T-cell (primary cell): ENCODE data around the gene SLC22A14. TPM values are rescaled to one million over a fixed set of nuclear protein-coding genes. Genes with fewer than 3 reads are reported as not detected.
A peak's percentile ranks its signal among the peaks of the same experiment; 100 is the strongest.

ENCODE experiments used
- ATAC-seq, 4 experiments: fragments of 200-7000 bp in 3 of 4; fragments of 150-1000 bp in 1 of 4; cut with Tn5 transposase; replicated peaks in 1 of 4; 1 replicate in 3 of 4; 2 replicates in 1 of 4; pipeline ENCODE4 v1.10.0; 2021; ENCODE audit warnings: moderate library complexity in 3 of 4, mild to moderate bottlenecking in 2 of 4, moderate number of reproducible peaks in 1 of 4
- CTCF ChIA-PET, 2 donors: fragments of 300-600 bp; sonication (Branson Sonifier 250); formaldehyde crosslinking; loops; one replicate each; lab custom pipeline; 2022; ENCODE audit warnings: antibody characterized with exemption in 2 of 2; lab: Charles Lee
- POLR2A ChIA-PET, 2 donors: fragments of 300-600 bp; sonication (Branson Sonifier 250); formaldehyde crosslinking; loops; one replicate each; lab custom pipeline; 2022; ENCODE audit warnings: antibody characterized with exemption in 2 of 2; lab: Charles Lee
- DNase-seq, 35 experiments: peaks; one replicate each; pipeline versions ENCODE4 v3.0.0 to v3.0.0-alpha.2; 2013 to 2023
- H3K27ac ChIP-seq: one replicate; pipeline ENCODE4 v1.5.1; 2013; ENCODE audit warnings: low read length
- H3K27me3 ChIP-seq, 2 experiments: replicated peaks in 1 of 2; 1 replicate in 1 of 2; 2 replicates in 1 of 2; pipeline versions ENCODE4 v1.6.1 to v1.7.0; 2013; ENCODE audit warnings: low read length in 1 of 2, mixed read lengths in 1 of 2; ENCODE audit not compliant: control insufficient read depth in 2 of 2, insufficient read depth in 2 of 2; ENCODE audit errors: extremely low read depth in 1 of 2
- H3K36me3 ChIP-seq, 2 donors: 1 replicate in 1 of 2; 2 replicates in 1 of 2; pipeline versions ENCODE4 v1.6.1 to v1.7.0; 2013; ENCODE audit warnings: low read length in 1 of 2; ENCODE audit not compliant: control insufficient read depth in 2 of 2, insufficient read depth in 1 of 2; ENCODE audit errors: extremely low read depth in 1 of 2
- H3K4me1 ChIP-seq, 2 experiments: 1 replicate in 1 of 2; 2 replicates in 1 of 2; pipeline versions ENCODE4 v1.6.1 to v1.7.0; 2013; ENCODE audit warnings: low read length in 2 of 2, mixed read lengths in 1 of 2; ENCODE audit not compliant: insufficient read depth in 2 of 2, control insufficient read depth in 1 of 2; ENCODE audit errors: extremely low read depth in 1 of 2
- H3K4me3 ChIP-seq, 2 donors: 1 replicate in 1 of 2; 2 replicates in 1 of 2; pipeline versions ENCODE4 v1.5.1 to v1.7.0; 2013; ENCODE audit warnings: mild to moderate bottlenecking in 2 of 2, low read length in 1 of 2, moderate library complexity in 1 of 2; ENCODE audit not compliant: control insufficient read depth in 1 of 2; ENCODE audit errors: extremely low read depth in 1 of 2
- H3K9me3 ChIP-seq: 2 replicates; pipeline ENCODE4 v1.7.0; 2013
- H3K27ac Mint-ChIP-seq, 2 donors: one replicate each; pipeline ENCODE4 v1.8.0; 2020 to 2021; ENCODE audit warnings: mild to moderate bottlenecking in 2 of 2, mixed read lengths in 2 of 2
- H3K27me3 Mint-ChIP-seq, 2 donors: one replicate each; pipeline ENCODE4 v1.8.0; 2021 to 2022; ENCODE audit warnings: mixed read lengths in 2 of 2
- H3K36me3 Mint-ChIP-seq: one replicate; pipeline ENCODE4 v1.8.0; 2021; ENCODE audit warnings: mixed read lengths
- H3K4me1 Mint-ChIP-seq, 3 donors: one replicate each; pipeline ENCODE4 v1.8.0; 2020 to 2022; ENCODE audit warnings: mixed read lengths in 3 of 3, mild to moderate bottlenecking in 1 of 3
- H3K4me3 Mint-ChIP-seq, 3 donors: one replicate each; pipeline ENCODE4 v1.8.0; 2020 to 2022; ENCODE audit warnings: mild to moderate bottlenecking in 3 of 3, mixed read lengths in 3 of 3, moderate library complexity in 3 of 3
- H3K9me3 Mint-ChIP-seq, 3 donors: one replicate each; pipeline ENCODE4 v1.8.0; 2020 to 2022; ENCODE audit warnings: mixed read lengths in 3 of 3
- WGBS: methylation state at CpG from one replicate; pipeline ENCODE4 v1.1.5; 2013; ENCODE audit warnings: missing lambda C conversion rate; ENCODE audit not compliant: insufficient coverage; 5-methylcytosine and 5-hydroxymethylcytosine counted together
- total RNA-seq, 35 experiments: library from RNA in 6 of 35; stranded (reverse) in 6 of 35; fragments of 120-200 nt in 1 of 35; gene quantifications; one replicate each; pipeline versions ENCODE4 v1.2.1 to v1.2.4 and lab custom pipeline; 2013 to 2026

SLC22A14 gene
- total RNA-seq, 5 donors from 2014 or later (not counting 1 experiment from before 2014, with no cell fraction given), result 0.10 TPM; not detected in 4

GRCh38 chr3:38345879-38346586 lies 63.9 kb downstream of the SLC22A14 start:
- H3K27ac Mint-ChIP-seq, result no peak overlapping the region
- ATAC-seq, result no peak

DNA sequence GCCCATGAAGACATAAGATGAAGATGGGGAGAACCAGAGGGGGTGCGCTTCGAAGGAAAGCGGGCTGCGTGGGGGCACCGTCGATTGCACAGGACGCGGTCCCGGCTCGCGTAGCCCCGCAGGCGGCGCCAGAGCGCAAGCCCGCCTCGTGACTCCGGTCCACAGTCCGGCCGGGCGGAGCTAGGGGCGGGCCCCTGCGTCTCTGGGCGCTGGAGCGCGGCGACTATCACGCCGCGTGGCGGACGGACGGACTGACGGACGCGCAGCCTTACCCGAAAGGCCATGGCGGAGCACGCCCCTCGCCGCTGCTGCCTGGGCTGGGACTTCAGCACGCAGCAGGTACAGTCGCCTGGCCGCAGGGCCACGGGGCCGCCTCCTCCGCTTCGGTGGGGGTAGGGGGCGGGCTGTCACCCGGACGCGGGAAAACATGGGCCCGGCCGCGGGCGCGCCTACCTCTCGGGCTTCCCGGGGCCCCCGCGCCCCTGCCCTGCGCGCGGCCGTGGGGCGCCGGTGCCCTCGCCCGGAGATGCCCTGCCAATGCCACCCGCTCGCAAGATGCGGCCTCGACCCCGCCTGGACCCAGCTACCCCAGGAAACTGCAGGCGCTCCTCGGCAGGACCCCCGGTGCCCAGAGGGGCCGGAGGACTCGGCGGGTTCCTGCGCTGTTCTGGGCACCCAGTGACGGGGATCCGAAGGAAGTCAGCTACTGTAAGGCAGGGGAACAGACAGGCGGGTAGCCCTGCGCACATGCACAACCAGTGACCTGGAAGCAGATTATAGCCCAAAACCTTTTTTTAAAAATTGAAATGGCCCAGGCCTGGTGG lies 64.7 kb downstream of the SLC22A14 start, which contains the start of gene XYLB:
TSS of gene XYLB (plus strand) at position 199 of the 824 bp plus-strand sequence. CDS start at position 283, 84 bp downstream.
- no peaks in the 10 kb centered on the region for H3K36me3 Mint-ChIP-seq
- no peaks in the 10 kb centered on the region for H3K9me3 ChIP-seq
- H3K4me1 Mint-ChIP-seq, result peaks cover 3 to 6% (median 4%) of the 10 kb centered on the region in 3 donors
- no peaks in the 10 kb centered on the region for H3K36me3 ChIP-seq
- ChIA-PET POLR2A (interaction anchor here in 1 of 2 donors (1.1 kb wide), 1 partner anchor 182 kb away, joined by 4 read pairs; the partner anchor contains the start of gene OXSR1), CTCF (interaction anchor here (0.5 to 2.3 kb wide), 11 partner anchors 9 to 372 kb away, joined by 3 to 19 read pairs (median 4); partner anchors contain the start of gene ACAA1 (in 1 of the 2))
- DNase-seq (peak; percentile 31 to 79 (median 63)), ATAC-seq (peak; percentile 97 to 98 (median 98))
- peak within 1 kb of the TSS in 2 of 3 donors; percentile 75 to 85 for H3K4me3 Mint-ChIP-seq
- H3K4me3 ChIP-seq, result peak within 1 kb of the TSS; percentile 55 to 59
- WGBS, result 1% methylated on average over 78 of the region's 85 CpGs
- no peak within 1 kb of the TSS for H3K27ac ChIP-seq
- no peaks in the 10 kb centered on the region for H3K9me3 Mint-ChIP-seq
- H3K27ac Mint-ChIP-seq, result no peak within 1 kb of the TSS
- no peaks in the 10 kb centered on the region for H3K27me3 Mint-ChIP-seq
- peaks cover 0 to 3% of the 10 kb centered on the region in 2 experiments for H3K27me3 ChIP-seq
- peaks cover 0 to 14% of the 10 kb centered on the region in 2 experiments for H3K4me1 ChIP-seq

More at GRCh38 chr3:38345879-38346586, 63.9 kb downstream of the SLC22A14 start:
- Mint-ChIP-seq H3K27me3 (no peaks in the 10 kb centered on the region), H3K9me3 (no peaks in the 10 kb centered on the region), H3K36me3 (no peaks in the 10 kb centered on the region), H3K4me3 (peak overlapping the region in 2 of 3 donors; percentile 75 to 85), H3K4me1 (peaks cover 3 to 6% (median 4%) of the 10 kb centered on the region in 3 donors)
- Histone ChIP-seq H3K4me3 (peak overlapping the region; percentile 55 to 59), H3K27ac (no peak overlapping the region), H3K4me1 (peaks cover 0 to 14% of the 10 kb centered on the region in 2 experiments), H3K9me3 (no peaks in the 10 kb centered on the region), H3K36me3 (no peaks in the 10 kb centered on the region), H3K27me3 (peaks cover 0 to 3% of the 10 kb centered on the region in 2 experiments)
- ChIA-PET CTCF (interaction anchor here (1.0 to 2.3 kb wide), 9 partner anchors 10 to 371 kb away, joined by 3 to 19 read pairs (median 4); partner anchors contain the start of gene ACAA1 (in 1 of the 2)), POLR2A (interaction anchor here (0.6 to 1.1 kb wide), 2 partner anchors 181 to 191 kb away, joined by 3 to 4 read pairs; partner anchors contain the start of gene OXSR1 (in 1 of the 2))
- WGBS, result 40% methylated on average over 5 of the region's 10 CpGs
- DNase-seq, result no peak

- ChIA-PET POLR2A (no interaction called here), CTCF (interaction anchor here (0.6 to 1.6 kb wide), 3 partner anchors 31 to 183 kb away, joined by 3 to 5 read pairs (median 3); no protein-coding TSS in a partner anchor)
- no peak overlapping the region for H3K27ac ChIP-seq
- Mint-ChIP-seq H3K9me3 (no peaks in the 10 kb centered on the region), H3K36me3 (no peaks in the 10 kb centered on the region), H3K27ac (no peak overlapping the region), H3K4me3 (peak overlapping the region in 2 of 3 donors; percentile 58 to 69), H3K27me3 (no peaks in the 10 kb centered on the region), H3K4me1 (peaks cover 3 to 6% (median 4%) of the 10 kb centered on the region in 3 donors)
- 92% methylated on average over 19 of the region's 19 CpGs for WGBS
- peaks cover 0 to 14% of the 10 kb centered on the region in 2 experiments for H3K4me1 ChIP-seq
- peaks cover 0 to 3% of the 10 kb centered on the region in 2 experiments for H3K27me3 ChIP-seq
- no peaks in the 10 kb centered on the region for H3K9me3 ChIP-seq
- H3K4me3 ChIP-seq, result peak overlapping the region; percentile 55 to 59
- no peak for ATAC-seq
- no peak for DNase-seq
- H3K36me3 ChIP-seq, result no peaks in the 10 kb centered on the region
Measured at GRCh38 chr3:38347421-38348200, 65.5 kb downstream of the SLC22A14 start.

DNA sequence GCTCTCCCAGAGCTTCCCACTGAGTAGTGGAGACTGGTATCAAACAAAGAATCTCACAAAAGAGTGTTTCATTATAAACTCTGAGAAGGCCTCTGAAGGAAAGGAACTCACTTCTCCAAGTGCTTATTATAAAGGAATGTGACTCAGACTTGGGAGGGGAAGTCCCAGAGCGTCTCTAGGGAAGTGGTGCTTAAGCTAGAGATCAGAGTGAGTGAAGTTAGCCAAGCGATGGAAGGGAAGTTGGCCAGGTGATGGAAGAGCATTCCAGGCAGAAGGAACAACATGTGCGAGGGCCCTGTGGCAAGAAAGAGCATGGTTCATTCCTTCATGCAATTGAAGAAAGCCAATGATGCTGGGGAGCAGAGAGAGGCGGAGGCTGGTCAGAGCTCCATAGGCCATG lies 66.8 kb downstream of the SLC22A14 start:
- Mint-ChIP-seq H3K27ac (no peak overlapping the region), H3K9me3 (no peaks in the 10 kb centered on the region), H3K4me1 (peaks cover 3 to 6% (median 4%) of the 10 kb centered on the region in 3 donors), H3K27me3 (no peaks in the 10 kb centered on the region), H3K36me3 (no peaks in the 10 kb centered on the region), H3K4me3 (no peak overlapping the region)
- Histone ChIP-seq H3K4me1 (peaks cover 0 to 14% of the 10 kb centered on the region in 2 experiments), H3K27ac (no peak overlapping the region), H3K9me3 (no peaks in the 10 kb centered on the region), H3K27me3 (peaks cover 0 to 3% of the 10 kb centered on the region in 2 experiments), H3K4me3 (no peak overlapping the region), H3K36me3 (no peaks in the 10 kb centered on the region)
- ChIA-PET POLR2A (no interaction called here), CTCF (no interaction called here)
- DNase-seq (no peak), ATAC-seq (no peak)
- WGBS, result 93% methylated on average over 4 of the region's 4 CpGs

DNA sequence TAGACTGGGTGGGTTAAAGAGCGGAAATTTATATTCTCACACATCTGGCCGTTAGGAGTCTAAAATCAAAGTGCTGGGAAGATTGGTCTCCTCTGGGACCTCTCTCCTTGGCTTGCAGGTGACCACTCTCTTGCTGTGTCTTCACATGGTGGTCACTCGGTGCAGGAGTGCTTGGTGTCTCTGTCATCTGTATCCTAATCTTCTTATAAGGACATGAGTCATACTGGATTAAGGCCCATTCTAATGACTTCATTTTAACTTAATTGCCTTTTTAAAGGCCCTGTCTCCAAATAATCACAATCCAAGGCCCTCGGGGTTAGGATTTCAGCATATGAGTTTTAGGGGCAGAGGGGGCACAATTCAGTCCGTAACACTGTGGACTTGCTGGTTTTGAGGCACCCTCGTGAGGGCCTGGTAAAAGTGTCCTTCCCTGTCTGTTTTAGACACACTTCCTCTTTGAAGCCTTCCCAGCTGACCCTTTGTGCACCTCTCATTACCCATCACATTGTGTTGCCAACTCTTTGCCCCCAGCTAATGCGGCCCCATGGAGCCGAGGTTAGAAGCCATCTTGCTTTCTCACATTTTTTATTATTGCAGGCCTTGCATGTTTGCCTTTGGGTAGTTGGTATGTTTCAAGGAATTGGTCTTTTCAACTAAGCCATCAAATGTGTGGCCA lies 67.7 kb downstream of the SLC22A14 start:
- H3K27me3 Mint-ChIP-seq, result no peaks in the 10 kb centered on the region
- POLR2A ChIA-PET, result no interaction called here
- peaks cover 0 to 14% of the 10 kb centered on the region in 2 experiments for H3K4me1 ChIP-seq
- H3K36me3 ChIP-seq, result no peaks in the 10 kb centered on the region
- no peak overlapping the region for H3K4me3 Mint-ChIP-seq
- WGBS, result 100% methylated on average over 3 of the region's 8 CpGs
- CTCF ChIA-PET, result interaction anchor here in 1 of 2 donors (0.6 kb wide), 1 partner anchor 203 kb away, joined by 3 read pairs; no protein-coding TSS in a partner anchor
- no peaks in the 10 kb centered on the region for H3K36me3 Mint-ChIP-seq
- H3K27ac Mint-ChIP-seq, result no peak overlapping the region
- ATAC-seq, result no peak
- H3K9me3 ChIP-seq, result no peaks in the 10 kb centered on the region
- peaks cover 3 to 6% (median 4%) of the 10 kb centered on the region in 3 donors for H3K4me1 Mint-ChIP-seq
- peaks cover 0 to 3% of the 10 kb centered on the region in 2 experiments for H3K27me3 ChIP-seq
- H3K4me3 ChIP-seq, result no peak overlapping the region
- H3K9me3 Mint-ChIP-seq, result no peaks in the 10 kb centered on the region
- no peak for DNase-seq
- no peak overlapping the region for H3K27ac ChIP-seq
